ENCODE data around the gene FXYD6.

Gene FXYD6

DNA sequence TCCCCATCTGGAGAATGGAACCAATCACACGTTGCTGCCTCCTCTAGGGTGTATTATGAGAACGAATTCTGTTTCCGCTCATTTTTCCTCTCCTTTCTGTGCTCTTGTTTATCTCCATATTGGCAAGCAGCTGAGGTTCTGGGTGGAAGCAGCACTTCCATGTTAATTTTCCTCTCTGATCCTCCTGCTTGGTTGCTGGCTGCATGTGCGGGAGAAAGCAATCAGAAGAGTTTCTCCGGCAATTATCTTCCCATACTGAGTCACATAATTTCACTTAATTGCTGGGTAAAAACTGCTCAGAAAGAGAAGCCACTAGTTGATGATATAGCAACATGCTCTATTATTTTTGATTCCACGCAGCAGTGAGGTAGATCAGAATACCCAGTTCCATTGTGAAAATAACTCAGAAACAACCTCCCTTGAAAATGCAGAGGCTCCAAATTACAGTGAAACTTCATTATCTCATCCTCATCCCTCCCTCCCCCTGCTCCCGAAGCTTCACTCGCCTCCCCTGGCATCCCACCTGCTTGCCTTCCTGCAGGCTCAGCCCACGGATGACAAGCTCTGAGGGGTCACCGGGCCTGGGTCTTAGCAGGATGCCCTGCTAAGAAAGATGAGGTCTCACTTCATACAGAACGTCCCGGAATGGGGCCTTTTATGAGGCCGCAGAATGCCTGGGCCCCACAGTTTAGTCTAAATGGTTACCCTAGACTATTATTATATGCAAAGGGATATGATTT lies 20.4 kb downstream of the FXYD6 start:
- Histone ChIP-seq H3K27ac (ENCODE audit: low read depth, low read length) (no peak overlapping the region), H3K36me3 (ENCODE audit: insufficient read depth, low read length) (no peaks in the 10 kb centered on the region), H3K9me3 (ENCODE audit: insufficient read depth, low read depth, low read length) (peaks cover 5% of the 10 kb centered on the region; the same call in 1 of the 2 replicates), H3K4me1 (ENCODE audit: insufficient read depth, low read length) (peaks cover 14% of the 10 kb centered on the region), H3K4me3 (ENCODE audit: low read length) (no peak overlapping the region), H3K9ac (ENCODE audit: low read depth, low read length) (no peak overlapping the region), H3K27me3 (ENCODE audit: insufficient read depth, low read length) (no peaks in the 10 kb centered on the region)
- WGBS = 91% methylated on average over 13 of the region's 13 CpGs

DNA sequence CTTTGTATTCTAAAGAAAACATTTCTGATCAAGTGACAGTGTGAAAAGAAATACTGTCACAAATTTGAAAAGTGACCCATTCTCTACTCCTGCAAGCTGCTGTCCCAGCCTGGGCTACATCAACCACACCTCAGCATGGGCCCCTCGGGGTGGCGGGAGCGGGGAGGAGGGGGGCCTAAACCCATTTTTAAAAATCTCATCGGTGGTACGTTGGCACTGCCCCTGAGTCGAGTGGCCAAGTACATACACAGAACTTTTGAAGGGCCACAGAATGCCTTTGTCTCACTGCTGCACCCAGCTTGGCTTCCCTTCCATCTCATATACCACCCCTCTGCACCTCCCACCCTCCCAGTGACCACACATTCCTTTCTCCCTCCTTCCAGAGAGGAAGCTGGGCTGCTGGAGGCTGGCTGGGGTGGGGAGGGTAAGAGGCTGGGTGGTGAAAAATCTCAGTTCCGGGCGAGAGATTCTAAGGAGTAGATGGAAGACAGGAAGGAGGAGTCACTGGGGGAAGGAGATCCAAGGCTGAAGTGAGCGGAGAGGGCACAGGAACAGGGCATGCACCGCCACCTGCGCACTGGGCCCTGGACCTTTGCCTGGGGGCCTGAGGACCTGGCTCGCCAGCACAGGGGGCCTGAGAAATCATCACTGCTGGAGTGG lies 21.1 kb downstream of the FXYD6 start:
- no peak overlapping the region for H3K27ac ChIP-seq (ENCODE audit: low read depth, low read length)
- peaks cover 14% of the 10 kb centered on the region for H3K4me1 ChIP-seq (ENCODE audit: insufficient read depth, low read length)
- 82% methylated on average over 12 of the region's 12 CpGs for WGBS
- H3K9ac ChIP-seq (ENCODE audit: low read depth, low read length) = no peak overlapping the region
- H3K36me3 ChIP-seq (ENCODE audit: insufficient read depth, low read length) = no peaks in the 10 kb centered on the region
- no peaks in the 10 kb centered on the region for H3K27me3 ChIP-seq (ENCODE audit: insufficient read depth, low read length)
- H3K9me3 ChIP-seq (ENCODE audit: insufficient read depth, low read depth, low read length) = peaks cover 5% of the 10 kb centered on the region; the same call in 1 of the 2 replicates
- no peak overlapping the region for H3K4me3 ChIP-seq (ENCODE audit: low read length)

DNA sequence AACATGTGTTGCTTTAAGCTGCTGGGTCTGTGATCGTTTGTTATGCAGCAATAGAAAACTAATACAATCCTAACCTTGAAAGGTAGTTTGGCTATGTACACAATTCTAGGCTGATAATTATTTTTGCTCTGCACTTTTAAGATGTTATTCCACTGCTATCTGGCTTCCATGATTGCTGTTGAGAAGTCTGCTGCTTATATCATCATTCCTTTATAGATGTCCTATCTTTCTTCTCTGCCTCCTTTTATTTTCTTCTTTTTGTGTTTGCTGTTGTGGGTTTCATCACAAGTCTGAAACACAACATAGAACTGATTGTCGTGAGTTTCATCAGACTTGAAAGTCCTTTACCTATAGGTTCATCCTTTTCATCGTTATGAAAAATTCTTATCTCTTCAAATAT lies 24.1 kb downstream of the FXYD6 start:
- Histone ChIP-seq H3K9me3 (ENCODE audit: insufficient read depth, low read depth, low read length) (peaks cover 5% of the 10 kb centered on the region; the same call in 1 of the 2 replicates), H3K36me3 (ENCODE audit: insufficient read depth, low read length) (no peaks in the 10 kb centered on the region), H3K9ac (ENCODE audit: low read depth, low read length) (no peak overlapping the region), H3K27ac (ENCODE audit: low read depth, low read length) (no peak overlapping the region), H3K4me3 (ENCODE audit: low read length) (no peak overlapping the region), H3K4me1 (ENCODE audit: insufficient read depth, low read length) (peaks cover 14% of the 10 kb centered on the region), H3K27me3 (ENCODE audit: insufficient read depth, low read length) (no peaks in the 10 kb centered on the region)
- 99% methylated on average over 2 of the region's 3 CpGs for WGBS

DNA sequence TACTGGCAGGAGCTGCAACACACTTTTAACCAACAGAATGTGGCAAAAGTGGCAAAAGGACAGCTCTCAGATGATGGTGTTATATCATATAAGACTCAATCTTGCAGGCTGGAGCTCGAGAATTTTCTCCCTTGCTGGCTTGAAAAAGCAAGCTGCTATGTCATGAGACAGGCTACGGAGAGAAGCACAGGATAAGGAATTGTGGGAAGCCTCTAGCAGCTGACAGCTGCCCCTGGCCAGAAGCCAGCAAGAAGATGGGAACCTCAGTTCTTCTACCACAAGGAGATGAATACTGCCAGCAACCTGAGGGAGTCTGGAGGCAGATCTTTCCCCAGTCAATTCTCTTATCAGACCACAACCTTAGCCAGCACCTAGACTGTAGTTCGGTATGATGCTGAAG lies 24.6 kb downstream of the FXYD6 start:
- Histone ChIP-seq H3K27ac (ENCODE audit: low read depth, low read length) (no peak overlapping the region), H3K36me3 (ENCODE audit: insufficient read depth, low read length) (no peaks in the 10 kb centered on the region), H3K9ac (ENCODE audit: low read depth, low read length) (no peak overlapping the region), H3K4me3 (ENCODE audit: low read length) (no peak overlapping the region), H3K4me1 (ENCODE audit: insufficient read depth, low read length) (peaks cover 14% of the 10 kb centered on the region), H3K9me3 (ENCODE audit: insufficient read depth, low read depth, low read length) (peaks cover 5% of the 10 kb centered on the region; the same call in 1 of the 2 replicates), H3K27me3 (ENCODE audit: insufficient read depth, low read length) (no peaks in the 10 kb centered on the region)
- WGBS = 93% methylated on average over 3 of the region's 3 CpGs

DNA sequence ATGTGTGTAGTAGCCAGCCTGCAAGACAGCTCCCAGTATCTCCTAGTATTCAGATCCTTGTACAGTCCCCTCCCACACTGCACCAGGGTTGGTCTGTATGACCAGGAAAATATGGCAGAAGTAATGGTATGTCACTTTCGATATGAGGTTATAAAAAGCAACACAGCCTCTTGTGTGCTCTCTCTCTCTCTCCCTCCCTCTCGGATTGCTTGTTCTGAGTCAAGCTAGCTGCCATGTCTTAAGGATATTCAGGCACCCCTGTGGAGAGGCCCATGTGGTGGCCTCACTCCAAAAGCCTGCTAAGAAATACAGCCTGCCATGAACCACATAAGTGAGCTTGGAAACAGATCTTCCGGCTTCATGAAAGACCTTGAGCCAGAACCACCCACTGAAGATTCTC lies 25.4 kb downstream of the FXYD6 start:
- Histone ChIP-seq H3K27ac (ENCODE audit: low read depth, low read length) (no peak overlapping the region), H3K9me3 (ENCODE audit: insufficient read depth, low read depth, low read length) (peaks cover 5% of the 10 kb centered on the region; the same call in 1 of the 2 replicates), H3K36me3 (ENCODE audit: insufficient read depth, low read length) (no peaks in the 10 kb centered on the region), H3K4me1 (ENCODE audit: insufficient read depth, low read length) (peaks cover 14% of the 10 kb centered on the region), H3K27me3 (ENCODE audit: insufficient read depth, low read length) (no peaks in the 10 kb centered on the region), H3K9ac (ENCODE audit: low read depth, low read length) (no peak overlapping the region), H3K4me3 (ENCODE audit: low read length) (no peak overlapping the region)
- 67% methylated on average over 3 of the region's 3 CpGs for WGBS

DNA sequence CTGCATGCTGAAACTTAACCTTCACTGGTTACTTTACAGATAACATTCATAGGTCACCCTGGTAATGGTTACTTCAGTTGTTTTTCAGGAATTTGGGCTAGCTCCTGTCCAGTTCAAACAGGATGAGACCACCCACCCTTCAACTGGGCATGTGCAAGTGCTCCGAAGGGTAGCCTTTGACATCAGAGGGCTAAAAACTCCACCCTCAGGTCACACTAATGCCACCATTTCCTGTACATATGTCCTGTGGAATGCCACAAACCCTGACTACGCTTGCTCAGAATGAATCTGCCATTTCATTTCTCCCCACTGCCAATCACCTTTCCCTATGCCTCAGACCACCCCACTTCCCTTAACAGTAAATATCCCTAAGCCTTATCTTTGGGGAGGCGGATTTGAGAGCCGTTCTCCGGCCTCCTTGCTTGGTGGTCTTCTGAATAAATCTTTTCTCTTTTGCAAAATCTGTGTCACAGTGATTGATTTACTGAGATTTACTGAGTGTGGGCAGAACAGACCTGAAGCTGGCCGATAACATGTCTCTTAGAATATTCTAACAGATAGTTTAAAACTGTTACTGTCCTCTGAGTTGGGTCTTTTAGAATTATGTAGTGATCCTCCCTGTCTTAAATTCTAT lies 26.6 kb downstream of the FXYD6 start:
- 96% methylated on average over 6 of the region's 6 CpGs for WGBS
- no peaks in the 10 kb centered on the region for H3K27me3 ChIP-seq (ENCODE audit: insufficient read depth, low read length)
- H3K9me3 ChIP-seq (ENCODE audit: insufficient read depth, low read depth, low read length) = peaks cover 5% of the 10 kb centered on the region; the same call in 1 of the 2 replicates
- no peak overlapping the region for H3K9ac ChIP-seq (ENCODE audit: low read depth, low read length)
- H3K4me3 ChIP-seq (ENCODE audit: low read length) = no peak overlapping the region
- H3K36me3 ChIP-seq (ENCODE audit: insufficient read depth, low read length) = no peaks in the 10 kb centered on the region
- no peak overlapping the region for H3K27ac ChIP-seq (ENCODE audit: low read depth, low read length)
- H3K4me1 ChIP-seq (ENCODE audit: insufficient read depth, low read length) = peaks cover 11% of the 10 kb centered on the region

DNA sequence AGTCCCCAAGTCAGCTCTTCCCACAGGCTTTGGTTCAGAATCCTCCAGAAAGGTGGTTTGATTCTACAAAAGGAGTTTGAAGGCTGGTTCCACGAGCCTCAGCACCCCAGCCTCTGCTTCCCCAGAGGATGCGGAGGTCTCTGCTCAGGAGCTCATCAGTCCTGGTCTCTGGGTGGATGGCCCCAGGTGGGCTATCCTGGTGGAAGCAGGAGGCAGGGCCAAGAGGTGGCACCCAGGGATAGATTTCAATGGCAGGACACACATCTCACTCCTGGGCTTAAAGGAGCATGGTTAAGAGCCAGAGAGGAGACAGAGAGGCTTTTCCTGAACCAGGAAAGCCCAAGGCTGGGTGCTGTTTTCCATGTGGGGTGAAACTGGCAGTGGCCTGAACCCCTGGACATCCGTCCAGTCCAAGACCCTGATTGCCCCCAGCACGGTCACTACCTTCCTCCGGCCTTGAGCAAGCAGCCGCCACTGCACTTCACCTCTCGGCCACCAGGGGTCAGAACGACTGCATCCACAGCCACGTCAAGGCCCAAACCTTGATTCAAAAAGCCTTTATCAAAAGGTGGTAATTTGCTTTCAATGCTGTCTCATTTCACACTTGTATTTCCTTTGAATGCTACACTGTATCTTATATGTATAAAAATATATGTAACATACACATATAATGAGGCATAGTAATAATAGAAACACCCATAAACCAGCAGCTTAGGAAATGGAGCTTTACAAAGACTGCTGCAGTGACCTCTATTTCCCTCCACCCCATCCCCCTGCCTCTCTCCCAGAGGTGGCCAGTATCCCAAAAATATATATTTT lies 32.6 kb downstream of the FXYD6 start:
- H3K4me3 ChIP-seq (ENCODE audit: low read length) = no peak overlapping the region
- no peaks in the 10 kb centered on the region for H3K4me1 ChIP-seq (ENCODE audit: insufficient read depth, low read length)
- H3K9ac ChIP-seq (ENCODE audit: low read depth, low read length) = no peak overlapping the region
- WGBS = 41% methylated on average over 9 of the region's 9 CpGs
- no peak overlapping the region for H3K27ac ChIP-seq (ENCODE audit: low read depth, low read length)
- H3K36me3 ChIP-seq (ENCODE audit: insufficient read depth, low read length) = no peaks in the 10 kb centered on the region
- H3K27me3 ChIP-seq (ENCODE audit: insufficient read depth, low read length) = no peaks in the 10 kb centered on the region
- H3K9me3 ChIP-seq (ENCODE audit: insufficient read depth, low read depth, low read length) = no peaks in the 10 kb centered on the region

DNA sequence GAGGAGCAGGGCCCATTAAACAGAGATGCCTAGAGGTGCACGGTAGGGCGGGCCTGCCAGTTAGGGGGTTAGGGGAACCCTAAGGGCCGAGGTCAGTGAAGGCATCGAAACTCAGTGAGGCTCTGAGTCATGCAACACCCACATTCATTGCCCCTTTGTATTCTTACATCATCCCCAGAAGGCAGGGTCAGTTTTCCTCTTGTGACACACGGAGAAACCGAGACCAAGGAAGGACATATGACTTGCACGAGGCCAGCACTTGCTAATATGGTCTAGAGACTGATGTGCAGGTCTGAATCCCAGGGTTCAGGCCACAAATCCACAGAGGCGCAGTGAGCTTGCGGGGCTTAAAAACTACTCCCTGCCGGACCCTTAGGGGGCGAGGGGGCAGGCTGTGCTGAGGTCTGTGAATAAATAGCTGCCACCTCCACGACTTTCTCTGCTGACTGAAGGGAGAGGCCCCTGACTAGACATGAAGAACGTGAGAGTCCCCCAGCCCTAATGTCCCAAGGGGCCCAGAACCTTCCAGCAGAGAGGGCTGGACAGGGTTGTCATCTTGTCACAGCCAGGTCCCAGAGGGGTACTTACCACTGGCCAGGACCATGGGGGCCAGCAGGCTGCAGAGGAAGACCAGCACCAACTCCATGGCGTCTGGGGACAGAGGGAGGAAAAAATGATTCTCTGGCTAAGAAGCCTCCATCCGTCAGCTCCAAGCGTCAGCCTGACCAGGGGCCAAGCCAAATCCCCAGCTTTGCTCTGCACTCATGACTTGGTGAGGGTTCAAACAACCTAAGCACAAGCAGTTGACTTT lies 34.1 kb downstream of the FXYD6 start:
- H3K4me3 ChIP-seq (ENCODE audit: low read length) = no peak overlapping the region
- no peaks in the 10 kb centered on the region for H3K27me3 ChIP-seq (ENCODE audit: insufficient read depth, low read length)
- WGBS = 82% methylated on average over 16 of the region's 16 CpGs
- H3K9me3 ChIP-seq (ENCODE audit: insufficient read depth, low read depth, low read length) = no peaks in the 10 kb centered on the region
- no peak overlapping the region for H3K27ac ChIP-seq (ENCODE audit: low read depth, low read length)
- H3K4me1 ChIP-seq (ENCODE audit: insufficient read depth, low read length) = no peaks in the 10 kb centered on the region
- no peak overlapping the region for H3K9ac ChIP-seq (ENCODE audit: low read depth, low read length)
- H3K36me3 ChIP-seq (ENCODE audit: insufficient read depth, low read length) = no peaks in the 10 kb centered on the region

DNA sequence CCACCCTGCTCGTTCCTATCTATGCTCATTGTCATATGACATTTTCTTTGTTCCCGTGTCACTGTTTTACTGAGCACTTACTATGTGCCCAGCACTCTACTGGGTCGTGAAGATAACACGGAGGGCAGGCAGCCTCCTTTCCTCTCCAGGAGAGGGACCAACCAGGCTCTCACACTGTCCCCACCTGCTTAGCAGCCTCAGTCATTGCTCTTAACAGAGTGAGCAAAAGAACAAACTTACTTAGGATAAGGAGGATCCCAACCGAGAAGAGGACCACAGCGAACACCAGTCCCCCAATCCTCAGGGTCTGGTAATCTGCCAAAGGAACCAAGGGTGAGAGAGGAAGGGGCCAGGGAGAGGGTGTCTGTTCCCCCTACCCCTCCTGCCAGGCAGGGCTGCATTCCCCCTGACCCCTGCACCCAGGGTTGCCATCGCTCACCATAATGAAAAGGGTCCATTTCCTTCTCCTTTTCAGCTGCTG lies 34.9 kb downstream of the FXYD6 start:
- H3K9ac ChIP-seq (ENCODE audit: low read depth, low read length) = no peak overlapping the region
- 95% methylated on average over 7 of the region's 7 CpGs for WGBS
- H3K4me1 ChIP-seq (ENCODE audit: insufficient read depth, low read length) = no peaks in the 10 kb centered on the region
- H3K27me3 ChIP-seq (ENCODE audit: insufficient read depth, low read length) = no peaks in the 10 kb centered on the region
- no peak overlapping the region for H3K27ac ChIP-seq (ENCODE audit: low read depth, low read length)
- no peaks in the 10 kb centered on the region for H3K36me3 ChIP-seq (ENCODE audit: insufficient read depth, low read length)
- H3K4me3 ChIP-seq (ENCODE audit: low read length) = no peak overlapping the region
- no peaks in the 10 kb centered on the region for H3K9me3 ChIP-seq (ENCODE audit: insufficient read depth, low read depth, low read length)

DNA sequence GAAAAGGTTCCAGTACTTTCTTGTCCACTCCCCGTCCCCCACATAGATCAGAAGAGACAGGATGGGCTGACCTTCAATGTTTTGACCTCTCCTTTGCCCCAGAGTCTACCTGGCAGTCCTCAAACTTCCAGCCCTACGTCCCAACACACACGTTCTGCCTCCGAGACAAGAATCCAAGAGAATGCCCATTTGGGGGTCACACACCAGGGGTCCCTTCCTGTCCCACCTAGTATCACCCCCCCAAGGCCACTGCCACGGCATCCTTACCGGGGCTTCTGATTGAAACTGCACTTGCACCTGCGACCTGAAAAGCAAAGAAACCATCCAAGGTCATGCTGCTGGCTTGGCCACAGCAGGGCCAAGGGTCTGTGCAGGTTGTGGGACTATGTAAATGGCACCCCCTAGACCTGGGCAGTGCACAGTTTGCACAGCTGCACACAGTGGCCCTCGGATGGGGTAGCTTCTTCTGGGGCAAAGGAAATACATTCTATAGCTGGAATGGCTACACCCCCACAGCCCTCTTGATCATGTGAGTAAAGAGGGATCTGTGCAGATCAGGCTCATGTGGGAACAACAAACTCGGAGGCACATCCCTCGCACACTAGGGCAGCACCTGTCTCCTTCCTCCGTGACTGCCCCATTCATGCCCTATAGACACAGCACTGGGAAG lies 35.4 kb downstream of the FXYD6 start:
- no peak overlapping the region for H3K4me3 ChIP-seq (ENCODE audit: low read length)
- H3K4me1 ChIP-seq (ENCODE audit: insufficient read depth, low read length) = no peaks in the 10 kb centered on the region
- H3K9ac ChIP-seq (ENCODE audit: low read depth, low read length) = no peak overlapping the region
- no peaks in the 10 kb centered on the region for H3K36me3 ChIP-seq (ENCODE audit: insufficient read depth, low read length)
- 94% methylated on average over 11 of the region's 11 CpGs for WGBS
- H3K27me3 ChIP-seq (ENCODE audit: insufficient read depth, low read length) = no peaks in the 10 kb centered on the region
- H3K27ac ChIP-seq (ENCODE audit: low read depth, low read length) = no peak overlapping the region
- H3K9me3 ChIP-seq (ENCODE audit: insufficient read depth, low read depth, low read length) = no peaks in the 10 kb centered on the region

All from HUES64 (cell line).